Prostate gland (tissue), 2 donors: ENCODE measurements around the gene PCDHGA5. TPM values are rescaled to one million over a fixed set of nuclear protein-coding genes. Genes with fewer than 3 reads are reported as not detected.
"Not testable (repeated sequence)": the region's sequence is repeated elsewhere in the genome, so short reads cannot be mapped to it uniquely, and the experiment has no call there.

Source experiments
- DNase-seq: peaks from one replicate; pipeline ENCODE4 v3.0.0-alpha.2; 2019; ENCODE audit warnings: low spot score
- H3K27ac ChIP-seq, 2 donors: fragments of 200-600 bp; sonication (generic); 2 replicates each; pipeline ENCODE4 v1.5.1; 2017 to 2019
- H3K27me3 ChIP-seq: fragments of 200-600 bp; sonication (generic); replicated peaks from 2 replicates; pipeline ENCODE4 v1.5.1; 2019; ENCODE audit not compliant: insufficient read depth
- H3K36me3 ChIP-seq, 2 donors: fragments of 200-600 bp; sonication (generic); 1 replicate in 1 of 2; 2 replicates in 1 of 2; pipeline versions ENCODE4 v1.5.1 to v1.8.1; 2017 to 2019
- H3K4me1 ChIP-seq: fragments of 200-600 bp; sonication (generic); replicated peaks from 2 replicates; pipeline ENCODE4 v1.5.1; 2019
- H3K4me3 ChIP-seq, 2 donors: fragments of 200-600 bp; sonication (generic); 2 replicates each; pipeline ENCODE4 v1.5.1; 2017 to 2019
- H3K9me3 ChIP-seq: fragments of 200-600 bp; sonication (generic); 2 replicates; pipeline ENCODE4 v1.5.1; 2017
- CTCF ChIP-seq, 4 experiments: fragments of 200-600 bp in 2 of 4; fragments of 450-650 bp in 2 of 4; sonication (generic) in 2 of 4; IDR thresholded peaks; 1 replicate in 3 of 4; 2 replicates in 1 of 4; pipeline ENCODE4 v1.5.1; 2016 to 2019; ENCODE audit warnings: antibody characterized with exemption in 4 of 4, mild to moderate bottlenecking in 2 of 4, moderate library complexity in 2 of 4
- POLR2A ChIP-seq: fragments of 450-650 bp; IDR thresholded peaks from one replicate; pipeline ENCODE4 v1.6.1; 2016; ENCODE audit warnings: antibody characterized with exemption, mild to moderate bottlenecking
- POLR2AphosphoS5 ChIP-seq: sonication (generic); formaldehyde crosslinking; IDR thresholded peaks from one replicate; pipeline ENCODE4 v1.6.1; 2017; ENCODE audit warnings: antibody characterized with exemption
- WGBS: methylation state at CpG from one replicate; pipeline ENCODE4 v1.1.5; 2018; 5-methylcytosine and 5-hydroxymethylcytosine counted together
- intact Hi-C: fragments of 100-400 bp; cut with DNase I; formaldehyde crosslinking; loops from one replicate; pipeline ENCODE4 v1.14.2; 2022
- total RNA-seq, 2 donors: library from RNA; depleted of rRNA; stranded (reverse); fragments of >200 nt; gene quantifications; one replicate each; pipeline ENCODE4 v1.1.0, GENCODE V29; 2016

The PCDHGA5 gene
- total RNA-seq, 2 donors from 2014 or later: 4.1 to 4.8 TPM

GRCh38 chr5:141345327-141345726, 18.6 kb upstream of the PCDHGA5 start:
- DNase-seq: no peak
- Histone ChIP-seq H3K36me3 (no peaks in the 10 kb centered on the region), H3K4me1 (no peaks in the 10 kb centered on the region), H3K27me3 (peaks cover 3% of the 10 kb centered on the region), H3K9me3 (no peaks in the 10 kb centered on the region), H3K27ac (no peak overlapping the region), H3K4me3 (no peak overlapping the region)
- intact Hi-C loops: no loop called here
- TF ChIP-seq POLR2AphosphoS5 (no peak), POLR2A (no peak), CTCF (IDR thresholded peaks at IDR 0.05) (no peak)
- WGBS: 25% methylated on average over 20 of the region's 20 CpGs

- H3K9me3 ChIP-seq, H3K36me3 ChIP-seq, H3K27me3 ChIP-seq, DNase-seq, intact Hi-C loops, H3K4me1 ChIP-seq, H3K4me3 ChIP-seq, H3K27ac ChIP-seq: not testable (repeated sequence)
- WGBS: 31% methylated on average over 29 of the region's 35 CpGs
Observed at GRCh38 chr5:141346017-141346416, 17.9 kb upstream of the PCDHGA5 start.

DNA sequence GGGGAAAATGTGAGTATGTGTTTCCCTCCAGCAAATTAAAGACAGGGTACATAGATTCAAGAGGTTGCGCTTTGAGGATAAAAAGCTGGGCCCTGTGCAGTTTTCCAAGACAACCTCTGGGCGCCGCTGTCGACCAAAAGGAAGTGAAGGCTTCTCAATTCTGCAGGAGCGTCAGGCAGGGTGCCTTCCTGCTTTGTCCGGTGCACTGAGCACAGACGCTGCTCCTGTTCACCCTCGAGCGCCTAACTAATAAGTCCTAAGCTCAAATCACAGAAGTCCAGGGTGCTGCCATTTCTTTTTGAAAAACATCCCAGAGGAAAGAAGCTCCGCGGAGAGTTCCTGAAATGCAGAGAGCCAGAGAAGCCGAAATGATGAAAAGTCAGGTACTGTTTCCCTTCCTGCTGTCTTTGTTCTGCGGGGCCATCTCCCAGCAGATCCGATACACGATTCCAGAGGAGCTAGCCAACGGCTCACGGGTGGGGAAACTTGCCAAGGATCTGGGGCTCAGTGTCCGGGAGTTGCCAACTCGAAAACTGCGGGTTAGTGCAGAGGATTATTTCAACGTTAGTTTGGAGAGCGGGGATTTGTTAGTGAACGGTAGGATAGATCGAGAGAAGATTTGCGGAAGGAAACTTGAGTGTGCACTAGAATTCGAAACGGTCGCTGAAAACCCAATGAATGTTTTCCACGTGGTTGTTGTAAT, 13.9 kb upstream of the PCDHGA5 start, which contains the start of gene PCDHGB1:
PCDHGB1 (plus strand) TSS at position 183 of the 703 bp plus-strand sequence; CDS start at position 345, 162 bp downstream.
- 20% methylated on average over 29 of the region's 29 CpGs for WGBS
- Histone ChIP-seq H3K36me3 (no peaks in the 10 kb centered on the region), H3K27ac (no peak within 1 kb of the TSS), H3K27me3 (peaks cover 3% of the 10 kb centered on the region), H3K9me3 (no peaks in the 10 kb centered on the region), H3K4me3 (peak within 1 kb of the TSS in 1 of 2 donors; percentile 2), H3K4me1 (no peaks in the 10 kb centered on the region)
- TF ChIP-seq POLR2A: no peak
- peak in 2 of 4 experiments; percentile 16 to 29 for TF ChIP-seq CTCF (IDR thresholded peaks at IDR 0.05)
- intact Hi-C loops: no loop called here
- no peak for DNase-seq

GRCh38 chr5:141351591-141351990, 12.4 kb upstream of the PCDHGA5 start:
- H3K27me3 ChIP-seq: peaks cover 3% of the 10 kb centered on the region
- no peaks in the 10 kb centered on the region for H3K36me3 ChIP-seq
- no peaks in the 10 kb centered on the region for H3K9me3 ChIP-seq
- TF ChIP-seq POLR2AphosphoS5: no peak
- no peak for TF ChIP-seq POLR2A
- TF ChIP-seq CTCF (IDR thresholded peaks at IDR 0.05): no peak
- H3K4me1 ChIP-seq: no peaks in the 10 kb centered on the region
- intact Hi-C loops: no loop called here
- H3K27ac ChIP-seq: no peak overlapping the region
- WGBS: 26% methylated on average over 22 of the region's 36 CpGs
- H3K4me3 ChIP-seq: no peak overlapping the region
- DNase-seq: no peak

GRCh38 chr5:141354900-141355469, 9.0 kb upstream of the PCDHGA5 start, which contains the start of gene PCDHGA4:
Gene PCDHGA4 (plus strand): TSS chr5:141355021. CDS start chr5:141355108, 87 bp downstream.
- no peak for DNase-seq
- no peaks in the 10 kb centered on the region for H3K9me3 ChIP-seq
- 18% methylated on average over 29 of the region's 29 CpGs for WGBS
- no peaks in the 10 kb centered on the region for H3K4me1 ChIP-seq
- H3K27me3 ChIP-seq: peaks cover 3% of the 10 kb centered on the region
- TF ChIP-seq POLR2AphosphoS5 (no peak), CTCF (IDR thresholded peaks at IDR 0.05) (peak in 1 of 4 experiments; percentile 32), POLR2A (no peak)
- no peak within 1 kb of the TSS for H3K27ac ChIP-seq
- no peak within 1 kb of the TSS for H3K4me3 ChIP-seq
- no peaks in the 10 kb centered on the region for H3K36me3 ChIP-seq
- intact Hi-C loops: no loop called here
